ENCODE data around the gene SGSM1.

Gene SGSM1

DNA sequence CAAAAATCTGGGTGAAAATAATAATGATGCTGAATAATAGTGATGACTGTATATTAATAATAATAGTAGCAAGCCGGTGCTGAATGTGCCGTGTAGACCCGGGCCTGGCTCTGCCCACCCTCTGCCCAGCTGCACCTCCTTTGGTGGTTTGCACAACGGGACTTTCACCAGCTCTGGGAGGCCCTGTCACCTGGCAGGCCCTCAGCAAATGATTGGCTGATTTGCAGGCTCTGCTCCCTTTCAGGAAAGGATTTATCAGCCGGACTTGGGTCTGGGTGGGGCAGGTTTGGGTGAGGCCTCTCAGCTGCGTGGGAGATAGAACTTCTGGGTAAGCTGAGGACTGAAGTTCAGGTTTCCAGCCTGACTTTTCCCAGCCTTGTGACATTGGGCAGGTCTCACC is 167.9 kb downstream of the SGSM1 start:
- Histone ChIP-seq H3K36me3 (ENCODE audit: control insufficient read depth, insufficient read depth, low read length) (no peaks in the 10 kb centered on the region), H3K9me3 (ENCODE audit: control insufficient read depth, low read length) (no peaks in the 10 kb centered on the region), H3K4me2 (ENCODE audit: low read length) (no peak overlapping the region), H2AFZ (no peak overlapping the region), H3K9ac (no peak overlapping the region), H3K79me2 (peaks cover 5% of the 10 kb centered on the region), H3K27me3 (ENCODE audit: control insufficient read depth, insufficient read depth, low read length) (no peaks in the 10 kb centered on the region), H3K4me3 (ENCODE audit: low read depth, low read length) (no peak overlapping the region), H3K27ac (no peak overlapping the region), H3K4me1 (peaks cover 22% of the 10 kb centered on the region)
- TF ChIP-seq, protein P1, sequence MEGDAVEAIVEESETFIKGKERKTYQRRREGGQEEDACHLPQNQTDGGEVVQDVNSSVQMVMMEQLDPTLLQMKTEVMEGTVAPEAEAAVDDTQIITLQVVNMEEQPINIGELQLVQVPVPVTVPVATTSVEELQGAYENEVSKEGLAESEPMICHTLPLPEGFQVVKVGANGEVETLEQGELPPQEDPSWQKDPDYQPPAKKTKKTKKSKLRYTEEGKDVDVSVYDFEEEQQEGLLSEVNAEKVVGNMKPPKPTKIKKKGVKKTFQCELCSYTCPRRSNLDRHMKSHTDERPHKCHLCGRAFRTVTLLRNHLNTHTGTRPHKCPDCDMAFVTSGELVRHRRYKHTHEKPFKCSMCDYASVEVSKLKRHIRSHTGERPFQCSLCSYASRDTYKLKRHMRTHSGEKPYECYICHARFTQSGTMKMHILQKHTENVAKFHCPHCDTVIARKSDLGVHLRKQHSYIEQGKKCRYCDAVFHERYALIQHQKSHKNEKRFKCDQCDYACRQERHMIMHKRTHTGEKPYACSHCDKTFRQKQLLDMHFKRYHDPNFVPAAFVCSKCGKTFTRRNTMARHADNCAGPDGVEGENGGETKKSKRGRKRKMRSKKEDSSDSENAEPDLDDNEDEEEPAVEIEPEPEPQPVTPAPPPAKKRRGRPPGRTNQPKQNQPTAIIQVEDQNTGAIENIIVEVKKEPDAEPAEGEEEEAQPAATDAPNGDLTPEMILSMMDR (IDR thresholded peaks at IDR 0.05), result no peak

DNA sequence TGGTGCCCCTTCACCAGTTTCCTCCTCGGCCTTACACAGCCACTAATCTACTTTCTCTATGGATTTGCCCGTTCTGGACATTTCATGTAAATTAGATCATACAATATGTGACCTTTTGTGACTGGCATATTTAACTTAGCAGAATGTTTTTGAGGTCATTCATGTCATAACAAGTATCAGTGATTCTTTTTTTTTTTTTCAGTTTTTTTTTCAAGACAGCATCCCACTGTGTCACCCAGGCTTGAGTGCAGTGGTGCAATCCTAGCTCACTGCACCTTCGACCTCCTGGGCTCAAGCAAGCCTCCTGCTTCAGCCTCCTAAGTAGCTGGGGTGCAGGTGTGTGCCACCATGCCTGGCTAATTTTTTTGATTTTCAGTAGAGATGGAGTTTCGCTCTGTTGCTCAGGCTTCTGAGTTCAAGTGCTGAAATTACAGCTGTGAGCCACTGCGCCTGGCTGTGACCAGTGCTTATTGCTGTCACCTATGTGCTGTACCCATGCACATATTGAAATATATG is 169.2 kb downstream of the SGSM1 start:
- no peaks in the 10 kb centered on the region for H3K9me3 ChIP-seq (ENCODE audit: control insufficient read depth, low read length)
- H3K27ac ChIP-seq, result no peak overlapping the region
- no peaks in the 10 kb centered on the region for H3K27me3 ChIP-seq (ENCODE audit: control insufficient read depth, insufficient read depth, low read length)
- peaks cover 8% of the 10 kb centered on the region for H3K79me2 ChIP-seq
- TF ChIP-seq, protein P1 (IDR thresholded peaks at IDR 0.05), result no peak
- no peaks in the 10 kb centered on the region for H3K36me3 ChIP-seq (ENCODE audit: control insufficient read depth, insufficient read depth, low read length)
- peaks cover 15% of the 10 kb centered on the region for H3K4me1 ChIP-seq
- H2AFZ ChIP-seq, result no peak overlapping the region
- no peak overlapping the region for H3K9ac ChIP-seq
- no peak overlapping the region for H3K4me3 ChIP-seq (ENCODE audit: low read depth, low read length)
- H3K4me2 ChIP-seq (ENCODE audit: low read length), result no peak overlapping the region

DNA sequence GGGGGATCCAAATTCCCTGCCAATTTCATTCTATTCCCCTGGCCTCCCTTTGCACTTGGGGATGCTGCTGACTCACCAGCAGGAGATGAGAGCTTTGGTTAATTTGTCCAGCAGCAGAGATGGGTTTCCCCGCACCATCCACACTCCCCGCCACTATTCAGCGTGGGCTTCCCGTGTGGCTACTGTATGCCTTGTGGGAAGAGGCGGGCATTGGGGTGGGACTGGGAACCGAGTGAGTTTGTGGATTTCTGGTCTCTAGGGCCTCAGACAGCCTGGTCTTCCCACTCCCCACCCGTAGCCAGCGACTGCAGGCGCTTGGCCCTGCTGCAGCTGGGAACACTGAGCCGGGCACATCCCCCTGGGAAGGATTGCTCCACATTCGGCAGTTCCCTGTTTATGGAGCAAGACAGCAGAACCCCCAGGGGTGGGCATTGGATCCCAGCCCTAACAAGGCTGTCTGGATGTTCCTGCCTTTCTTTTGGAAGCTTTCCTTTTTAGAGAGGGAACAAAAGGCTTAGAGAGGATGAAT is 169.9 kb downstream of the SGSM1 start:
- H3K4me2 ChIP-seq (ENCODE audit: low read length), result no peak overlapping the region
- no peaks in the 10 kb centered on the region for H3K36me3 ChIP-seq (ENCODE audit: control insufficient read depth, insufficient read depth, low read length)
- H3K9me3 ChIP-seq (ENCODE audit: control insufficient read depth, low read length), result no peaks in the 10 kb centered on the region
- no peaks in the 10 kb centered on the region for H3K27me3 ChIP-seq (ENCODE audit: control insufficient read depth, insufficient read depth, low read length)
- H3K4me3 ChIP-seq (ENCODE audit: low read depth, low read length), result no peak overlapping the region
- H2AFZ ChIP-seq, result no peak overlapping the region
- no peak overlapping the region for H3K9ac ChIP-seq
- H3K4me1 ChIP-seq, result peaks cover 12% of the 10 kb centered on the region
- peaks cover 11% of the 10 kb centered on the region for H3K79me2 ChIP-seq
- H3K27ac ChIP-seq, result peak overlapping the region; percentile 1
- TF ChIP-seq, protein P1 (IDR thresholded peaks at IDR 0.05), result no peak

DNA sequence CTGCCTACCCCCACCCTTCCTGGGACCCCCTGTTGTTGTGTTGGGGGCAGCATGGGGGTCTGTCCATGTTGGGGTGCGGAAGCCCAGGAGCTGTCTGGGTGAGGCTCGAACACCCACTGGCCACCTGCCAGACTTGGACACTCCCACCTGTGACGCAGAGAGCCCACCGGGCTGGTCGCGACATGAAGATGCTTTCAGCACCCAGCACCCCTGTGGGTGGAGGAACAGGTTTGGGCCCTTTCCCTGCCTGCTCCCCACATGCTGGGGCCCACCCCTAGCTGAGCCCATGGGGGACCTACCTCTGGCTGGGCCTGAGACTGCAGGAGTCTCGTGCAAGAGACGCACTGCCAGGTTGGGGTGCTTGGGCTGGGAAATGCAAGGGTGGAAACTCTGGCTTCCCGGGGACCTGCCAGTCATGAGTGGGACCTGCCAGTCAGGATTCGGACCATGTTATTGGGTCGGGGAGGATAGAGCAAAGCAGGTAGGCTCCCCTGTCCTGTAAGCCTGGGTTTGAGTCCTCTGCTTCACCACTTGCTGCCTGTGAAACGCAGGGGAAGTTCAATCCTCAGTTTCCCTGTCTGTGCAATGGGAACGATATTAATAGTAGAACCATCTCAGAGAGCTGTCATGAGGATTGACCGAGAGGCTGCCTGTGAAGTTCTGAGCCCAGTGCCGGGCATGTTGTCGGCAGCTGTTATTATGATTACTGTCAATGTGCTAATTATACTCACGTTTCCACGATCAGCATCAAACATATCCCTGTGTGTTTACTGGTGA is 170.6 kb downstream of the SGSM1 start:
- Histone ChIP-seq H3K9me3 (ENCODE audit: control insufficient read depth, low read length) (no peaks in the 10 kb centered on the region), H3K4me1 (peaks cover 12% of the 10 kb centered on the region), H3K9ac (no peak overlapping the region), H2AFZ (peak overlapping the region; percentile 75), H3K27ac (peak overlapping the region; percentile 77), H3K27me3 (ENCODE audit: control insufficient read depth, insufficient read depth, low read length) (no peaks in the 10 kb centered on the region), H3K36me3 (ENCODE audit: control insufficient read depth, insufficient read depth, low read length) (no peaks in the 10 kb centered on the region), H3K4me2 (ENCODE audit: low read length) (no peak overlapping the region), H3K79me2 (peaks cover 11% of the 10 kb centered on the region), H3K4me3 (ENCODE audit: low read depth, low read length) (no peak overlapping the region)
- TF ChIP-seq, protein P1 (IDR thresholded peaks at IDR 0.05), result no peak
